CMK (cell line): ENCODE measurements around the gene SHC1.
"Not testable (repeated sequence)": the region's sequence is repeated elsewhere in the genome, so short reads cannot be mapped to it uniquely, and the experiment has no call there.

Source experiments
- DNase-seq: peaks from one replicate; pipeline ENCODE4 v3.0.0-alpha.2; 2010; ENCODE audit warnings: low read depth

SHC1 gene

DNA sequence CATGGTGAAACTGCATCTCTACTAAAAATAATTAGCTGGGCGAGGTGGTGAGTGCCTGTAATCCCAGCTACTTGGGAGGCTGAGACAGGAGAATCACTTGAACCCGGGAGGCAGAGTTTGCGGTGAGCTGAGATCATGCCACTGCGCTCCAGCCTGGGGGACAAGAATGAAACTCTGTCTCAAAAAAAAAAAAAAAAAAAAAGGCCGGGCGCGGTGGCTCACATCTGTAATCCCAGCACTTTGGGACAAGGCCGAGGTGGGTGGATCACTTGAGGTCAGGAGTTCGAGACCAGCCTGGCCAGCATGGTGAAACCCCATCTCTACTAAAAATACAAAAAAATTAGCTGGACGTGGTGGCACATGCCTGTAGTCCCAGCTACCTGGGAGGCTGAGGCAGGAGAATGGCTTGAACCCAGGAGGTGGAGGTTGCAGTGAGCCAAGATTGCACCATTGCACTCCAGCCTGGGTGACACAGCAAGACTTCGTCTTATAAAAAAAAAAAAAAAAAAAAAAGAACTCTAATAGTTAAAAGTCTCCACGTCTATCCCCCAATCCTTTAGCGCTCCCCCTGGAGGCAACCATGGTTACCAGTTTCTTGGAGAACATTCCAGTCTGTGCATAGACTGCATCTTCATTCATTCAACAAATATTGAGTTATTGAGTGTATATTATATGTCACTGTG, 24.9 kb upstream of the SHC1 start:
- not testable (repeated sequence) for DNase-seq

- DNase-seq: no peak
Observed at GRCh38 chr1:154994591-154994990, 24.0 kb upstream of the SHC1 start.

DNA sequence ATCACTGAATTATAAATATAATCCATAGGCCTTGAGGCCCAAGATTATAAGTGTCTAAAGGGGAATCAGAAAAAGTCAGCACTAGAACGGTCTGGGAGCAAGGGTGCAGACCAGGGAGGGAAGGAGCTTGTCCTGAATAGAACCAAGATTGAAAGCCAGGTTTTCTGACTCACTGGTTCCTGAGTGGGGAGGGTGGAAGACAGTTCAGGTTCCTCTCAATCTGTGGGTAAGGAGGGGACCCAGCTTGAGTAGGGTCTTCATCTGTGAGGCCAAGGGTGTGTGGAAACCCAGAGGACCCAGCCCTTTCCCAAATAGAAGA, 23.7 kb upstream of the SHC1 start:
- no peak for DNase-seq

DNA sequence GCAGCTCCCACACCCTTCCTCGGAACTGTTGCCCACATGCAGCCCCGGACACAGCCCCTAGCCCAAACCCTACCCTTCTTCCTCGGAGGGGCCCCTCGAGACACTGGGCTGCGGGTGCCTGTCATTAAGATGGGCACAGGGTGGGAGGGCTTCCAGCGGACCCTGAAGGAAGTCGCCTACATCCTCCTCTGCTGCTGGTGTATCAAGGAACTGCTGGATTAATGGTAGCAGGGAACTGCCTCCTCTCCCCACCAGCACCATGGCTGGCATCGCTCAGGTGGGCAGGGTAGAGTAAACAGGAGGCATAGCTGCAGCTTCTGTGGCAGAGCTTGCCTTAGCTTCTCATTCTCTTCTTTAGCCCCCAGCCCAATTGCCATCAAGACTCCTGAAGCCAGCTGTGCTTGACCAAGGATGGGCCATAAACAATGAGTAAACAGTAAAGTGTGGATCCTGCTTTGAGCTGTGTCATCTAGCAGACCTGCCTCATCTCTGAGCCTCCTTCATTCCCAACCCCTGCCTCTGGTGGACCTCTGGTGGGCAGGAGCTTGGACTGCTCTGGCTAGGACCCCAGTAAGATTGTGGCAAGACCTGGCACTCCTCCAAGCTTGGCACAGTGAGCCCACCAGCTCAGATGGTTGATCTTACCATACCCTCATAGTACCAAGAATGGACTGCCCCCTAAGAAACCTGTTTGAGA, 23.2 kb upstream of the SHC1 start, which contains the start of gene LENEP:
Gene LENEP, plus strand, starts transcription at position 15 of the 697 bp plus-strand sequence. Its CDS starts 22 bp downstream, at position 37.
- DNase-seq: no peak

DNA sequence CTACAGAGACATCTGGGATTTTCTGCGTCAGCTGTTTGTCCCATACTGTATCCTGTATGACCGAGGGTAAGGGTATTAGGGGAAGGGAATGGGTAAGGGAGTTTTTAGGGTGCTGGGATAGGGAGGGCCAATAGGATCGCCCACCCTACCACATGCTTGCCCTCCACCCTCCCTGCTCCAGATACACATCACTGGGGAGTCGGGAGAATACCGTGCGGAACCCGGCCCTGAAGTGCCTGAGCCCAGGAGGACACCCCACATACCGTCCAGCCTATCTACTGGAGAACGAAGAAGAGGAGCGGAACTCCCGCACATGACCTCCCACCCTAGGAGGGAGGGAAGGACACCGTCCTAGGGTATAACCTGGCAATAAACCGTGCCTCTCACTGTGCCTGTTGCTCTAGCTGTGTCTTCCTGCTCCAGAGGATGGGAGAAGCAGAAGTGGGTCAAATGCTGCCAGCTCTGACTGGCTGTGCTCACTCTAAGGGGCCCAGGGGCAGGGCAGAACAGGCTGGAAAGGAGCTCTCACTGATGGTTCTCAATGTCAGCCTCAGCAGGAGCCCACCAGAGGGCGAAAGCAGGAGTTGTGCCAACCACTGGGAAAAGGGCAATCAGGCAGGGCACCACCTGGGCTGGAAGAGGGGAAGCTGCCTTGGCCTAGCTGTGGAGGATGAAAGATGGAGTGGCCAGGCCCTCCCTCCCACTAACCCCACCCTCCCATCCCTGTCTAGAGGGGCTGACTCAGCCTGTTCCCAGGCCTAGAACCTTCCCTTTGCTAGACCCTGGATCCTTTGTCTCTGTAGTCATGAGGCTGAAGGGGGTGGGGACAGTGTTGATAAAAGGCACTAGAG, 22.4 kb upstream of the SHC1 start:
- DNase-seq: no peak

- no peak for DNase-seq
Observed at GRCh38 chr1:154990276-154990675, 19.7 kb upstream of the SHC1 start.

DNA sequence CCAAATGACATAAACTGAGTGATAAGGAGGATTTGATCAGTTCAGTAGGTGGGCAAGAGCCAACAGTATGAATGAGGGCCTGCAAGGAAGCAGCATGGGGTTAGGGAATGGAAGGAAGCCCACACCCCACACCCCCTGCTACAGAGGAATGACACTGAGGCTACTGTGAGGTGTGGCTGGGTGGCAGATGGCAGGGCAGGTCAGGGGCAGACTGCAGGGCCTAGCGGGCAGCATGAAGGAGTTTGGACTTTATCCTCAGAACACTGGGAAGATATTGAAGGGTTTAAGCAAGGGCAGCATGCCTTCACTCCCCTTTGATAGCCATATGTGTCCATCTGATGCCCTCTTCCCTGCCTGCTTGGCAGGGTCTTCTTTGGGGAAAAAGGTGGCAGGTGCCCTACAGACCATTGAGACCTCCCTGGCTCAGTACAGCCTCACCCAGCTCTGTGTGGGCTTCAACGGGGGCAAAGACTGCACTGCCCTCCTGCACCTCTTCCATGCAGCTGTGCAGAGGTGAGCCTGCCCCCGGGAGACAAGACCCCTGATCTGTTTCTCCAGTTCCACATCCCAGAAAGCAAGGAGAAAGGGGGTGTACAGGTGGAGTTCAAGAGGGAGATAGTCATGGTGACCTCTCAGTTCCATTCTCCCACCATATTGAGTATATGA, 18.8 kb upstream of the SHC1 start:
- DNase-seq: no peak

- no peak for DNase-seq
Observed at GRCh38 chr1:154988058-154988954, 17.8 kb upstream of the SHC1 start.

DNA sequence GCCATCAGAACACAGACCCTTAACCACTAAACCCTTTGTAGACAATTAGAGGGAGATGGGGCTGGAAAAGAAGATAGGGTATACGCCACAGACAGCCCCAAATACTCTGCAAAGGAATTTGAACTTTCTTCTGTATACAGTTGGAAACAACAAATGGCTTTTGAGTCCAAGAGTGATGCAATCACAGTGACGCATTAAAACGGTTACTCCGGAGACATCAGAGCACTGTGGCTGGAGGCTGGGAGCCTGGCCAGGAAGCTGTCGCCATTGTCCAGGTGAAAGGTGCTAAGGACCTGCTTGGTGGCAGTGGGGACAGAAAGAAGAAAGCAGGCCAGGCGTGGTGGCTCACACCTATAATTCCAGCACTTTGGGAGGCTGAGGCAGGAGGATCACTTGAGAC, 16.8 kb upstream of the SHC1 start:
- DNase-seq: no peak

DNA sequence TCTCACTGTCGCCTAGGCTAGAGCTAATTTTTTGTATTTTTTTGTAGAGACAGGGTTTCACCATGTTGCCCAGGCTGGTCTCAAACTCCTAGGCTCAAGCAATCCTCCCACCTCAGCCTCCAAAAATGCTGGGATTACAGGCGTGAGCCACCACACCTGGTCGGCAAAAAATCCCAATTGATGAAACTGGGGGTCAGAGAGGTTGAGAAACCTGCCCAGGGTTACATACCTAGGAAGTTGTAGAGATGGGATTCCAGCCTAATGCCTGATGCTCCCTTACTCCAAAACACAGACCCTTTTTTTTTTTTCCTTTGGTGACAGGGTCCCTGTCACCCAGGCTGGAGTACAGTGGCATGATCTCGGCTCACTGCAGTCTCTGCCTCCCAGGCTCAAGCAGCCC, 16.2 kb upstream of the SHC1 start:
- DNase-seq: not testable (repeated sequence)

- no peak for DNase-seq
Observed at GRCh38 chr1:154983776-154984466, 13.4 kb upstream of the SHC1 start.

- peak; percentile 99 for DNase-seq
Observed at GRCh38 chr1:154982897-154983648, 12.5 kb upstream of the SHC1 start, which contains the start of gene FLAD1. TSS of gene FLAD1 (plus strand) at chr1:154983344. CDS start at chr1:154983695, 351 bp downstream.

DNA sequence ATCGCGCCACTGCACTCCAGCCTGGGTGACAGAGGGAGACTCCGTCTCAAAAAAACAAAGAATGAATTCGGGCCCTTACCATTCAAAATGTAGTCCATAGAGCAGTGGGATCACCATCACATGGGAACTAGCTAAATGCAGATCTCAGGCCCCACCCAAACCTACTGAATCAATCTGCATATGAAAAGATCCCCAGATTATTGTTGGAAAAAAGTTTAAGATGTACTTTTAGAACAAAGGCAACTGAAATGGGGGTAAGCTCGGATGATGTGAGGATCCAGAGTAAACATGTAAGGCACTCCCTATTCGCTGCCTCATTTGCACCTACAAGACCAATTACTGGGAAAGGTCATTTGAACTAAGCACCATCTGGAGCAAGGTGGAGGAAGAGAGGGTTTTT, 11.8 kb upstream of the SHC1 start:
- no peak for DNase-seq

GRCh38 chr1:154978360-154978759, 7.8 kb upstream of the SHC1 start:
- DNase-seq: no peak

DNA sequence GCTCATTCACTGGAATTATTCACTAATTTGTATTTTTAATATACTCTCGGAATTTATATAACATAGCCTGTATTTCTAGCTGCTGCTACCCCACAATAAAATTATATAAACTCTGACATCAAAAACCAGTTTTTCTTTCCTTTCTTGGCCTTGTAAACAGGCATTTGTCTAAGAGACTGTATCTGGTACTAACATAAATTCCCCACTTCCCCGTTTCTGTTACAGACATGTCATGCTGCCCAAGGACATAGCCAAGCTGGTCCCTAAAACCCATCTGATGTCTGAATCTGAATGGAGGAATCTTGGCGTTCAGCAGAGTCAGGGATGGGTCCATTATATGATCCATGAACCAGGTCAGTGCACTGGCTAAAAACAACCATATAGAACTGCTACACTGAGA, 7.2 kb upstream of the SHC1 start:
- DNase-seq: not testable (repeated sequence)

DNA sequence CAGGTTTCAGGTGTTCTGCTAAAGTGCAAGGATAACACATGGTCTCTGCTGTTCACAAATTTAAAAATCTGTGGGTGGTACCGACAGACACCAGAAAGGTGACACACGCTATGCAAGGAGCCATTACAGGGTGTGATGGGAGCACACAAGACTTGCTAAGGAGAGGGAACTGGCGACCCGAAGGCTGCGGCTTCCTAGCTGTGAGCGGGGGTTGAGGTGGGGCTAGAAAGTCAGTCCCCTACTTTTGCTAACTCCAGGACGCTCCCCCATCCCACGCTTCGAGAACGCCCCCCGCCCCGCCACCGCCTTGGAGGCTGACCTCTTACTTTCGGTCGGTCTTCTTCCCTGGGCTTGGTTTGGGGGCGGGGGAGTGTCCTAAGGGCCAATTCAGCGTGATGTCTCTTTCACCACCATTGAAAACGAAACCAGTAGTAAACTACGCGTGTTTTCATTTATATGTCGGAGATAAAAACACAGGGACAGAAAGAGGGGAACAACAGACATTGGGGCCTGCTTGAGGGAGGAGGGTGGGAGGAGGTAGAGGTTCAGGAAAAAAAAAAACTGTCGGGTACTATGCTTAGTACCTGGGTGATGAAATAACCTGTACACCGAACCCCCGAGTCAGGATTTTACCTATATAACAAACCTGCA, 5.0 kb upstream of the SHC1 start:
- no peak for DNase-seq

- peak; percentile 91 for DNase-seq
Observed at GRCh38 chr1:154974808-154975408, 4.4 kb upstream of the SHC1 start.

- DNase-seq: peak; percentile 99
Observed at GRCh38 chr1:154974102-154974807, 3.7 kb upstream of the SHC1 start, which contains the start of gene CKS1B. TSS of gene CKS1B (plus strand) at chr1:154974681. CDS start at chr1:154974746, 65 bp downstream.
